ENCODE data around the gene PDCD1. TPM values are rescaled to one million over a fixed set of nuclear protein-coding genes. Genes with fewer than 3 reads are reported as not detected.
"Not testable (repeated sequence)": the region's sequence is repeated elsewhere in the genome, so short reads cannot be mapped to it uniquely, and the experiment has no call there.

Gene PDCD1
- total RNA-seq, 1 donor from 2014 or later = not detected

GRCh38 chr2:241837197-241837965 is 21.3 kb downstream of the PDCD1 start:
- peaks cover 0 to 6% of the 10 kb centered on the region in 2 donors for H3K4me1 ChIP-seq
- no peak for TF ChIP-seq CTCF (IDR thresholded peaks at IDR 0.05)
- H3K27me3 ChIP-seq = peaks cover 5% of the 10 kb centered on the region
- no peaks in the 10 kb centered on the region for H3K36me3 ChIP-seq
- H3K9me3 ChIP-seq = no peaks in the 10 kb centered on the region
- intact Hi-C loops (cut with DNase I) = no loop called here
- H3K27ac ChIP-seq = no peak overlapping the region
- DNase-seq (ENCODE audit: low spot score in 2 of 2) = no peak
- H3K4me3 ChIP-seq = no peak overlapping the region

- intact Hi-C loops (cut with DNase I) = no loop called here
- Histone ChIP-seq H3K4me3 (no peak overlapping the region), H3K27me3 (peaks cover 6% of the 10 kb centered on the region), H3K27ac (no peak overlapping the region), H3K9me3 (no peaks in the 10 kb centered on the region), H3K36me3 (no peaks in the 10 kb centered on the region), H3K4me1 (peaks cover 0 to 6% of the 10 kb centered on the region in 2 donors)
- no peak for TF ChIP-seq CTCF (IDR thresholded peaks at IDR 0.05)
- no peak for DNase-seq (ENCODE audit: low spot score in 2 of 2)
These were observed 22.4 kb downstream of the PDCD1 start for GRCh38 chr2:241836292-241836691.

GRCh38 chr2:241835611-241836010 is 23.1 kb downstream of the PDCD1 start:
- Histone ChIP-seq H3K4me1 (peaks cover 0 to 6% of the 10 kb centered on the region in 2 donors), H3K36me3 (no peaks in the 10 kb centered on the region), H3K27ac (no peak overlapping the region), H3K27me3 (peaks cover 6% of the 10 kb centered on the region), H3K4me3 (no peak overlapping the region), H3K9me3 (no peaks in the 10 kb centered on the region)
- DNase-seq (ENCODE audit: low spot score in 2 of 2) = no peak
- TF ChIP-seq CTCF (IDR thresholded peaks at IDR 0.05) = no peak
- intact Hi-C loops (cut with DNase I) = no loop called here

GRCh38 chr2:241834527-241835210 is 24.0 kb downstream of the PDCD1 start:
- no peak for TF ChIP-seq CTCF (IDR thresholded peaks at IDR 0.05)
- intact Hi-C loops (cut with DNase I) = no loop called here
- Histone ChIP-seq H3K27ac (no peak overlapping the region), H3K27me3 (peaks cover 6% of the 10 kb centered on the region), H3K4me1 (peaks cover 0 to 6% of the 10 kb centered on the region in 2 donors), H3K36me3 (no peaks in the 10 kb centered on the region), H3K9me3 (no peaks in the 10 kb centered on the region), H3K4me3 (no peak overlapping the region)
- no peak for DNase-seq (ENCODE audit: low spot score in 2 of 2)

- intact Hi-C loops (cut with DNase I); H3K9me3 ChIP-seq; H3K27me3 ChIP-seq; H3K4me3 ChIP-seq; DNase-seq (ENCODE audit: low spot score in 2 of 2); H3K4me1 ChIP-seq; H3K27ac ChIP-seq; H3K36me3 ChIP-seq: not testable (repeated sequence)
These were observed 24.8 kb downstream of the PDCD1 start for GRCh38 chr2:241833756-241834526.

Data from ascending aorta (tissue), 2 donors.